NCI-H2107 treated with DMSO at 0.1 percent for 48 hours (cell line): ENCODE results near the gene KYAT1.
"Not testable (repeated sequence)": the region's sequence is repeated elsewhere in the genome, so short reads cannot be mapped to it uniquely, and the experiment has no call there.

Experiments
- DNase-seq: peaks from one replicate; lab custom pipeline; 2025; ENCODE audit not compliant: unreplicated experiment; lab: John Stamatoyannopoulos, UW

Gene KYAT1

DNA sequence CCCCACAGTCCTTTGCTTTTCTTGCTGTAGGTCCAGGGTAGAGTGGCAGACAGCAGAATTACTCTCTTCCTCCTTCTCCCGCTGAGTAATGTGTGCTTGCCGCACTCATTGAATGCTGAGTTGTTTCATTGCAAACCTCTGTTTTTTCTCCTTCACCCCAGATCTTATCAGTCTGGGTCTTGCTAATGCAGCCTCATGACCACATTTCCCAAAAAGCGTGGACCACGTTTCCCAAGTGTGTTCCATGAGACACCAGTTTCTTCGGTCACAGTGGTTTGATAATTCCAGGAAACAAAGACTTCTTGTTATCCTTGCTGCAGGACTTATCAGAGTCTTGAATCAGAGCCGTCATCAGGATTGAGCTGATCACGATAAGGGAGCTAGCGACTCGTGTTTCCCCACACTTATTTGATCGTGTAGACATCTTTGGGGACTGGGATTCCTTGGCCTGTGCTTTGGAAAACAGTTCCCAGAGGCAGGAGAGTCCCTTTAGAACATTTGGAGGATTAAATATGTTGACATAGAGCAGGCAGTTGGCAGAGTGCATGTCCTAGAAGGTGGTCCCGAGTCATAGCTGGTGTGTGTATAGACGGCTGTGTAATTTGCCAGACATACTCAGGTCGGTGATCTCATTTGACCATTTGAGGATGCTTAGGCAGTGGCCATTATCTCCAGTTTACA lies 4.6 kb upstream of the KYAT1 start:
- DNase-seq, result no peak

DNA sequence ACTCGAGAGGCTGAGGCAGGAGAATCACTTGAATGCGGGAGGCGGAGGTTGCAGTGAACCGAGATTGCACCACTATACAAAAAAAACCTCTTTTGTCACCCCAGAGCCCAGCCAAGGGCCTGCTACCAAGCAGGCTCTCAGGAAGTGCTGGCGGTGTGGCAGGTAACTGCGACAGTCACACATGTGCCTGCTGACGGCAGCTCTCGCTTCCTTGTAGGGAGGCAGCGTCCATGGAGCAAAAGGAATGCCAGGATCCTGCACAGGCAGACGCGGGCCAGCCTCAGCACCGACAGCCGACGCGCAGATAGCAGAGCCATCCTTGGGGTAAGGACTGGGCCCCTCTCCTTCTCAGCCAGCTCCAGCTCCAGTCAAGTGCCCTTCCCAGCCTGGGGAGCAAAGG lies 4.0 kb upstream of the KYAT1 start:
- no peak for DNase-seq

- DNase-seq, result no peak
Observed at GRCh38 chr9:128885376-128885775, 3.6 kb upstream of the KYAT1 start.

- DNase-seq, result no peak
Observed at GRCh38 chr9:128884164-128884563, 2.4 kb upstream of the KYAT1 start.

- no peak for DNase-seq
Observed at GRCh38 chr9:128882677-128883603, 1.2 kb upstream of the KYAT1 start.

DNA sequence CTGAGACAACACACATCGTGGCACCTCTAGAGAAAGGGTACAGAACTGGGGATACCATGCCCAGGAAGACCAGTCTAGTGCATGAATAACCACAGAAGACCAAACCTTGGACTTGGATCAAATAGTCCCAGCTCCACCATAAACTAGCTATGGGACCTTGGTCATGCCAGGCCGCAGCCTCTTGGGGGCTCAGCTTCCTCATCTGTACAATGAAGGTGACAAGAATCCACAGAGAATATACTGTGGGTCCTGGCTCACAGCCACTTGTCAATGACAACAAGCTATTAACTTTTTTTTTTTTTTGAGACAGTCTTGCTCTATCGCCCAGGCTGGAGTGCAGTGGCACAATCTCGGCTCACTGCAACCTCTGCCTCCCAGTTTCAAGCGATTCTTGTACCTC lies 3.9 kb downstream of the KYAT1 start:
- no peak for DNase-seq

GRCh38 chr9:128870941-128871265 lies 10.8 kb downstream of the KYAT1 start:
- not testable (repeated sequence) for DNase-seq

- no peak for DNase-seq
Observed at GRCh38 chr9:128870128-128870940, 11.4 kb downstream of the KYAT1 start.

- no peak for DNase-seq
Observed at GRCh38 chr9:128863647-128864046, 18.1 kb downstream of the KYAT1 start.

DNA sequence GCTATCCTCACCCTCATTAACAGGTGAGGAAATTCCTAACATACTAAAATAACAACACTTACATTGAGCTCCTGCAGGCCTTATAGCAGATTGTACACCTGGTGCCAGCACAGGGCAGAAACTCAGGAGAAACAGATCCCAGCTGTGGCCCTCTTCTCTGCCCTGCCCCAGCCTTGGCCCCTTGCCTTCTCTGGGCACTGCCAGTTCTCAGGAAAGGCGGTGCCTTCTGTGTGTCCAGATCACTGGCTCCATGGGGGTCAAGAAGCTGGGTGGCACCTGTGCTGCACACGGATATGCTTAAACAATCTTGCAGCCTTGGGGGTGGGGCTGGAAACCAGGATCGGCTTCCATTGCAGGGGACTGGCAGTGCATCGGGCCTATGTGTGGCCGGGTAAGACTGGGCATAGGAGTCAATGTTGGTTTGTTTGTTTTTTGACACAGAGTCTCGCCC lies 19.3 kb downstream of the KYAT1 start:
- DNase-seq, result no peak

- no peak for DNase-seq
Observed at GRCh38 chr9:128861501-128861900, 20.2 kb downstream of the KYAT1 start.

GRCh38 chr9:128860937-128861336 lies 20.8 kb downstream of the KYAT1 start:
- DNase-seq, result no peak

DNA sequence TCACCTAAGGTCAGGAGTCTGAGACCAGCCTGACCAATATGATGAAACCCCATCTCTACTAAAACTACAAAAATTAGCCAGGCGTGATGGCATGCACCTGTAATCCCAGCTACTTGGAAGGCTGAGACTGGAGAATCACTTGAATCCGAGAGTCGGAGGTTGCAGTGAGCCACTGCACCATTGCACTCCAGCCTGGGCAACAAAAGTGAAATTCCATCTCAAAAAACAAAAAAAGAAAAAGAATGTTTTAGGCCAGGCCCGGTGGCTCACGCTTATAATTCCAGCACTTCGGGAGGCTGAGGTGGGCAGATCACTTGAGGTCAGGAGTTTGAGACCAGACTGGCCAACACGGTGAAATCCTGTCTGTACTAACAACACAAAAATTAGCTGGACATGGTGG lies 23.3 kb downstream of the KYAT1 start:
- DNase-seq, result not testable (repeated sequence)

DNA sequence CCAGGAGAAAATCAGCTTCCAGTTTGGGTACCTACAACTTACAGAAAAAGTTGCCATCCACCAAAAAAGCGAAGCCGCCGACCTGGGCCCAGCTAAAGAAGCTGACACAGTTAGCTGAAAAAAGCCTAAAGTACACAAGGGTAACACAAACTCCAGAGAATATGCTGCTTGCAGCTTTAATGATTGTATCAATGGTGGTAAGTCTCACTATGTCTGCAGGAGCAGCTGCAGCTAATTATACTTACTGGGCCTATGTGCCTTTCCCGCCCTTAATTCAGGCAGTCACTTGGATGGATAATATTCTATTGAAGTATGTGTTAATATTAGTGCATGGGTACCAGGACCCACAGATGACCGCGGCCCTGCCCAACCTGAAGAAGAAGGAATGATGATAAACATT lies 27.3 kb downstream of the KYAT1 start:
- not testable (repeated sequence) for DNase-seq

DNA sequence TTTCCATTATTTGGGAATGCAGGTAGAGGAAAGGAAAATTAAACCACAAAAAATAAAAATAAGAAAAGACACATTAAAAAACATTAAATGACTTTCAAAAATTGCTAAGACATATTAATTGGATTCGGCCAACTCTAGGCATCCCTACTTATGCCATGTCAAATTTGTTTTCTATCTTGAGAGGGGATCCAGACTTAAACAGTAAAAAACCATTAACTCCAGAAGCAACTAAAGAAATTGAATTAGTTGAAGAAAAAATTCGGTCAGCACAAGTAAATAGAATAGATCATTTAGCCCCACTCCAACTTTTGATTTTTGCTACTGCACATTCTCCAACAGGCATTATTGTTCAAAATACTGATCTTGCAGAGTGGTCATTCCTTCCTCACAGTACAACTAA lies 29.1 kb downstream of the KYAT1 start:
- not testable (repeated sequence) for DNase-seq

GRCh38 chr9:128851779-128852600 lies 29.8 kb downstream of the KYAT1 start:
- DNase-seq, result not testable (repeated sequence)

DNA sequence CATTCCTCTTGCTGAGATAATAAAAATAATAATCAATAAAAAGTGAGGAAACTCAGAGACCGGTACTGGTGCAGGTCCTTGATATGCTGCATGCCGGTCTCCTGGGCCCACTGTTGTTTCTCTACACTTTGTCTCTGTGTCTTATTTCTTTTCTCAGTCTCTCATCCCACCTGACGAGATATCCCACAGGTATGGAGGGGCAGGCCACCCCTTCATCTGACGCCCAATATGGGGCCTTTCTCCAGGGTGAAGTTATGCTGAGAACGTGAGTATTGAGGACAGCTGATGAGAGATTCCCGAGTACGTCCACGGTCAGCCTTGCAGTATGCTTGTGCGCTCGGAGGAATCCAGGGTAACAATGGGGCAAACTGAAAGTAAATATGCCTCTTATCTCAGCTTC lies 30.7 kb downstream of the KYAT1 start:
- DNase-seq, result not testable (repeated sequence)

- no peak for DNase-seq
Observed at GRCh38 chr9:128847803-128848202, 33.9 kb downstream of the KYAT1 start.

DNA sequence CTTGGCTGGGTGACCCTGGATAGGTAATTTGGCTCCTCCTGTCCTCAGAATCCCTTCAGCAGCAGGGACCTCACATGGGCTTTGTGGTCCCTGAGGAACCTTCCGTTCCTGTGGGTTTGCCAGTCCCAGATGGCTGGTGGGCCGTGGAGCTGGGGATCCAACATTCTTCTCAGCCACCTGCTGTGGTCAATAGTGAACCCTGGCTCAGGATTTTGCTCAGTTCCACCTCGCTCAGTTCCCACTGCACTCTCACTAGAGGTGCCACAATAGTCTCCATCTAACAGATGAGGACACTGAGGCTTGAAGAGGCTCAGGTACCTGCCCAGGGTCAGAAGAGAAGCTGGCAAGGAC lies 35.1 kb downstream of the KYAT1 start:
- DNase-seq, result no peak

- DNase-seq, result peak; percentile 30
Observed at GRCh38 chr9:128845186-128845931, 36.4 kb downstream of the KYAT1 start.
